GM19438 (cell line): ENCODE measurements around the gene TRMO.
A peak's percentile ranks its signal among the peaks of the same experiment; 100 is the strongest.

Experiments used
- ATAC-seq: cut with Tn5 transposase; IDR thresholded peaks from one replicate; pipeline ENCODE4 v1.9.1; 2021; ENCODE audit warnings: low read depth; ENCODE audit not compliant: unreplicated experiment

TRMO gene

GRCh38 chr9:97940233-97940632 lies 17.9 kb upstream of the TRMO start:
- ATAC-seq: no peak

GRCh38 chr9:97938081-97938644 lies 15.9 kb upstream of the TRMO start, which contains the start of gene HEMGN:
Gene HEMGN (minus strand): TSS chr9:97938172. CDS start chr9:97938136, 36 bp downstream.
- peak; percentile 66 for ATAC-seq

GRCh38 chr9:97936998-97937397 lies 14.7 kb upstream of the TRMO start:
- no peak for ATAC-seq

- no peak for ATAC-seq
Measured at GRCh38 chr9:97935276-97935675, 13.0 kb upstream of the TRMO start.

- ATAC-seq: no peak
Measured at GRCh38 chr9:97934321-97935115, 12.2 kb upstream of the TRMO start.

GRCh38 chr9:97933297-97933998 lies 11.1 kb upstream of the TRMO start:
- no peak for ATAC-seq

GRCh38 chr9:97930972-97931371 lies 8.7 kb upstream of the TRMO start:
- ATAC-seq: no peak

GRCh38 chr9:97928986-97929604 lies 6.8 kb upstream of the TRMO start:
- ATAC-seq: no peak

GRCh38 chr9:97925497-97926334 lies 3.4 kb upstream of the TRMO start:
- no peak for ATAC-seq

GRCh38 chr9:97924386-97924785 lies 2.1 kb upstream of the TRMO start:
- no peak for ATAC-seq

GRCh38 chr9:97923529-97924108 lies 1.3 kb upstream of the TRMO start:
- ATAC-seq: no peak

GRCh38 chr9:97919217-97919813 lies 3.0 kb downstream of the TRMO start:
- no peak for ATAC-seq

- no peak for ATAC-seq
Measured at GRCh38 chr9:97918611-97919010, 3.7 kb downstream of the TRMO start.

GRCh38 chr9:97911970-97912369 lies 10.3 kb downstream of the TRMO start:
- ATAC-seq: no peak

GRCh38 chr9:97911528-97911927 lies 10.8 kb downstream of the TRMO start:
- ATAC-seq: no peak

GRCh38 chr9:97910357-97910756 lies 11.9 kb downstream of the TRMO start:
- ATAC-seq: no peak

GRCh38 chr9:97908705-97909104 lies 13.6 kb downstream of the TRMO start:
- no peak for ATAC-seq

GRCh38 chr9:97907632-97908031 lies 14.7 kb downstream of the TRMO start:
- no peak for ATAC-seq

GRCh38 chr9:97907046-97907445 lies 15.3 kb downstream of the TRMO start:
- ATAC-seq: no peak
